ENCODE measurements around the gene ADCY6. TPM values are rescaled to one million over a fixed set of nuclear protein-coding genes. Genes with fewer than 3 reads are reported as not detected.

ADCY6 gene
- total RNA-seq, 1 donor, result 30.3 TPM

- DNase-seq (ENCODE audit: low read depth), result no peak
- TF ChIP-seq, protein P1, sequence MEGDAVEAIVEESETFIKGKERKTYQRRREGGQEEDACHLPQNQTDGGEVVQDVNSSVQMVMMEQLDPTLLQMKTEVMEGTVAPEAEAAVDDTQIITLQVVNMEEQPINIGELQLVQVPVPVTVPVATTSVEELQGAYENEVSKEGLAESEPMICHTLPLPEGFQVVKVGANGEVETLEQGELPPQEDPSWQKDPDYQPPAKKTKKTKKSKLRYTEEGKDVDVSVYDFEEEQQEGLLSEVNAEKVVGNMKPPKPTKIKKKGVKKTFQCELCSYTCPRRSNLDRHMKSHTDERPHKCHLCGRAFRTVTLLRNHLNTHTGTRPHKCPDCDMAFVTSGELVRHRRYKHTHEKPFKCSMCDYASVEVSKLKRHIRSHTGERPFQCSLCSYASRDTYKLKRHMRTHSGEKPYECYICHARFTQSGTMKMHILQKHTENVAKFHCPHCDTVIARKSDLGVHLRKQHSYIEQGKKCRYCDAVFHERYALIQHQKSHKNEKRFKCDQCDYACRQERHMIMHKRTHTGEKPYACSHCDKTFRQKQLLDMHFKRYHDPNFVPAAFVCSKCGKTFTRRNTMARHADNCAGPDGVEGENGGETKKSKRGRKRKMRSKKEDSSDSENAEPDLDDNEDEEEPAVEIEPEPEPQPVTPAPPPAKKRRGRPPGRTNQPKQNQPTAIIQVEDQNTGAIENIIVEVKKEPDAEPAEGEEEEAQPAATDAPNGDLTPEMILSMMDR (IDR thresholded peaks at IDR 0.05; ENCODE audit: insufficient read depth, low read length), result no peak
- no peak overlapping the region for H3K4me3 ChIP-seq (ENCODE audit: low read depth, low read length)
Measured at GRCh38 chr12:48764521-48764920, 24.4 kb downstream of the ADCY6 start.

DNA sequence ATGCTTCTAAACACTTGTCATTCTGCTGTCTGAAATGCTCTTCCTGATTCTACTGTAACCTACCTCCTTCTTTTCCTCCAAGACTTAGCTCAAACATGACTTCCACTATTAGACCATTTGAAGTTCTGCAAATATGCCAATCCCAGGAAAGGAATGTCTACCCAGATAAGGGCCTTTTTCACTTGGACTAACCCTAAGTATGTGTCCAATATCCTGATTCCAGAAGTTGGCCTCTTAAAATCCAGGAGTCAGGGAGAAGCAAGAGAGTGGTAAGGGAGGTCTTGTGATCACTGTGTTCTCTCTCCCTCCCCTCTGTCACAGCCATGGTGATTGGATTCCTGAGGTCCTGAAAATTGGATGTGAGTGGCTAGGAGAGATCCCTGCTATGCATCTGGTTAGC is 30.2 kb downstream of the ADCY6 start:
- DNase-seq (ENCODE audit: low read depth), result peak; percentile 39
- H3K4me3 ChIP-seq (ENCODE audit: low read depth, low read length), result no peak overlapping the region
- TF ChIP-seq, protein P1 (IDR thresholded peaks at IDR 0.05; ENCODE audit: insufficient read depth, low read length), result no peak

GRCh38 chr12:48758186-48758585 is 30.7 kb downstream of the ADCY6 start:
- TF ChIP-seq, protein P1 (IDR thresholded peaks at IDR 0.05; ENCODE audit: insufficient read depth, low read length), result no peak
- no peak for DNase-seq (ENCODE audit: low read depth)
- H3K4me3 ChIP-seq (ENCODE audit: low read depth, low read length), result no peak overlapping the region

GRCh38 chr12:48750769-48751356 is 38.0 kb downstream of the ADCY6 start:
- DNase-seq (ENCODE audit: low read depth), result no peak
- no peak overlapping the region for H3K4me3 ChIP-seq (ENCODE audit: low read depth, low read length)
- TF ChIP-seq, protein P1 (IDR thresholded peaks at IDR 0.05; ENCODE audit: insufficient read depth, low read length), result no peak

DNA sequence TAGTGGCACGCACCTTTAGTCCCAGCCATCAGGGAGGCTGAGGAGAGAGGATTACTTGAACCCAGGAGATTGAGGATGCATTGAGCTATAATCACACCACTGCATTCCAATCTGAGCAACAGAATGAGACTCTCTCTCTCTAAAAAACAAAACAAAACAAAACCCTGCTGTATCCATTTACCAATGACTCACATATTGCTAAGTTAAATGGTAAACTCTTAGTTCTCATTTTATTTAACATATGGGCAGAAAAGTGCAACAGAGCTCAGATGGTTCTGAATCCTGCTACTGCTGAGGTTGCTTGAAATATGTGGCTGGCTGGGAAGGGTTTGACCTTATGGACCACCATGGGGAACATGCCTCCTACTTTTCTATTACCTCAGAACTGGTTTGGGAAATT is 38.7 kb downstream of the ADCY6 start:
- TF ChIP-seq, protein P1 (IDR thresholded peaks at IDR 0.05; ENCODE audit: insufficient read depth, low read length), result no peak
- no peak overlapping the region for H3K4me3 ChIP-seq (ENCODE audit: low read depth, low read length)
- DNase-seq (ENCODE audit: low read depth), result no peak

DNA sequence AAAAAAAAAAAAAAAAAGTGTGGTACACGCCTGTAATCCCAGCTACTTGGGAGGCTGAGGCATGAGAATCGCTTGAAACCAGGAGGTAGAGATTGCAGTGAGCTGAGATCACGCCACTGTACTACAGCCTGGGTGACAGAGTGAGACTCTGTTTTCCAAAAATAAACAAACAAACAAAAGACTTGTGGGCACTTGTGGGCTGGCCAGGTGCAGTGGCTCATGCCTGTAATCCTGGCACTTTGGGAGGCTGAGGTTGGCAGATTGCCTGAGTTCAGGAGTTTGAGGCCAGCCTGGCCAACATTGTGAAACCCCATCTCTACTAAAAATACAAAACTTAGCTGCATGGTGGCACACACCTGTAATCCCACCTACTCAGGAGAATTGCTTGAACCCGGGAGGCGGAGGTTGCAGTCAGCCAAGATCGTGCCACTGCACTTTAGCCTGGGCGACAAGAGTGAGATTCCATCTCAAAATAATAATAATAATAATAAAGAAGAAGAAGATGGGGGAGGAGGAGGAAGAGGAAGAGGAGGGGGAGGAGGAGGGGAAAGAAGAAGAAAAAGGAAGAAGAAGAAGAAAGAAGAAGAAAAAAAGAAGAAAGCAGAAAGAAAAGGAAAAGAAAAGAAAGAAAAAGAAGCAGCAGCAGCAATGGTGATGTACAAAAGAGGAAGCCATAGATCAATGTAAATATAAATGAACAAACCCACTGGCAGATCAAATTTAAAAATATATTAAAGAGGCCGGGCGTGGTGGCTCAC is 44.5 kb downstream of the ADCY6 start:
- TF ChIP-seq, protein P1 (IDR thresholded peaks at IDR 0.05; ENCODE audit: insufficient read depth, low read length), result no peak
- no peak for DNase-seq (ENCODE audit: low read depth)
- H3K4me3 ChIP-seq (ENCODE audit: low read depth, low read length), result no peak overlapping the region
